GM19025 (cell line): Measurements from ENCODE around the gene HS3ST6.
"Not testable (repeated sequence)": the region's sequence is repeated elsewhere in the genome, so short reads cannot be mapped to it uniquely, and the experiment has no call there.

ENCODE experiments used
- ATAC-seq: cut with Tn5 transposase; IDR thresholded peaks from one replicate; pipeline ENCODE4 v1.9.1; 2021; ENCODE audit warnings: mild to moderate bottlenecking, low read depth, moderate library complexity; ENCODE audit not compliant: unreplicated experiment

Gene HS3ST6

DNA sequence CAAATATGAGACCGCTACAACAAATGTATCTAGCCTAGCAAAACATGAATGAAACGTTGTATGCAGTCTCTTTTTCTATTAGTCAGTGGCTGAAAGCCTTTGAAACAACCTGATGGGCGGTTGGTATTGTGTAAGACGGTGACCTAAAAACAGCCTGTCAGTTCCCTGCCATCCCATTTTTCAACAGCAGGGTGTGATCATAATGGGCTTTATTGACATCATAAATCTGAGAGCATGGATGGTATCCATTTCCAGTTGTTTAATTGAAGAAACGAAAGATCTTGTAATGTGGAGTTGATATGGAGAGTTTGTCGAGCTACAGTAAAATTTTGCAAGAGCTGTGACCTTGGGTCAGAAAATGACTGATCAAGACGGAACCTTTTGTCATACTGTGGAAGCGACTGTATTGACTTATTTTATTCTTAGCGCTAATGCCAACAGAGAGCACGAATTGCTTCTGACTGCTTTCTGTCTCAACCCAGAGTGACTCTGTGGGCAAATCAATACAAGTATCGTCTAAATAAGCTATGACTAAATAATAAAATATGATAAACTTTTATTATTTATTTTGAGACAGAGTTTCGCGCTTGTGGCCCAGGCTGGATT, 34.0 kb downstream of the HS3ST6 start:
- no peak for ATAC-seq

DNA sequence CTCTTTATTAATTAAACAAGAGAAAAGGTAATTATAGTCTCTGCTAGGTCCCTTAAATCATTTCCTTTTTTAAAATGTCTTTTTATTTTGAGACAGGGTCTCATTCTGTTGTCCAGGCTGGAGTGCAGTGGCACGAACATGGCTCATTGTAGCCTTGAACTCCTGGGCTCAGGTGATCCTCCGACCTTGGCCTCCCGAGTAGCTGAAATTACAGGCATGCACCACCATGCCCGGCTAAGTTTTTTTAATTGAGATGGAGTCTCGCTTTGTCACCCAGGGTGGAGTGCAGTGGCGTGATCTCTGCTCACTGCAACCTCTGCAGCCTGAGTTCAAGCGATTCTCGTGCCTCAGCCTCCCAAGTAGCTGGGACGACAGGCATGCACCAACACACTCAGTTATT, 37.0 kb downstream of the HS3ST6 start:
- ATAC-seq = not testable (repeated sequence)

DNA sequence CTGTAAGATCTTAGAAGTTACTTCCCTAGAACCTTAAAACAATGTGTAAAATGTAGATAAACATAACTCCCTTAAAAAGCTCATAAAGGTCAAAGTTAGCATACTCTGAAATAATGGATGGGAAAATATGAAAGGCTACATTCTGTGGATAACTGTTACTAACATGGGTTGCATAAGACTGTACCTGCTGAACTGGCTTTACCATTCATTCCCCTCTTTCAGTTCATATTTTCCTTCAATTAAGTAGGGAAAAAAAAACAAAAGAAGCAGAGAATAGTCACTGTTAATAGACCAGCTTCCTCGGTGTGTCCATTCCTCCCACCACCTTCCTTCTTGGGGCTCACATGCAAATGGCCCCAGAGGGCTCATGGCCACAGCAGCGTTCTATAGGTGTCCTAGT, 38.7 kb downstream of the HS3ST6 start:
- no peak for ATAC-seq

DNA sequence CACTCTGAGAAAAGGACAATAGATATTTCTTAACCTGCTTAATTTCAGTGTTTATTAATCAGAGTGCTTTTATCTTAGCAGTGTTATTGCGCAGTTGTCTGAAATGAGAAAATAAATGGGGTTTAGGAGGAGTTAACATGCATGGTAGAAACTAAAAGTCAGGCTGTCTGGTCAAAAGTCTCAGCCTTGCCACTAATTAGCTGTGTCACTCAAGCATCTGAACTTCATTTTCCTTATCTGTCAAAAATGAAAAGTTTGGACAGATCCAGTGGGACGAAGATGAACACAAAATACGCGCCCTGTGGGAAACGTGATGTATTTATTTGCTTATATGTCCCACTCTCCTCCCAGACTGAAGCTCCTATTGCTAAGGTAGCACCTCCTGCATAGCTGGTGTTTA, 40.0 kb downstream of the HS3ST6 start:
- ATAC-seq = no peak

DNA sequence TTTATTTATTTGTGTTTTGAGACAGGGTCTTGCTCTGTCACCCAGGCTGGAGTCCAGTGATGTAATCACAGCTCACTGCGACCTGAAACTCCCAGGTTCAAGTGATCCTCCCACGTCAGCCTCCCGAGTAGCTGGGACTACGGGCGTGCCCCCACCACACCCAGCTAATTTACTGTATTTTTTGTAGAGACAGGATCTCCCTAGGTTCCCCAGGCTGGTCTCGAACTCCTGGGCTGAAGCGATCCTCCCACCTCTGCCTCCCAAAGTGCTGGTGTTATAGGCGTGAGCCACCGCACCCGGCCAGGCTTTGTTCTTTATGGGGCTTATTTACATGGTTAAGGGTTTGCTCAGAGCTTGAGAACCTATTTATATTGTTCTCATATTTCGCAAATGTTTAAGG, 40.4 kb downstream of the HS3ST6 start:
- ATAC-seq = no peak

DNA sequence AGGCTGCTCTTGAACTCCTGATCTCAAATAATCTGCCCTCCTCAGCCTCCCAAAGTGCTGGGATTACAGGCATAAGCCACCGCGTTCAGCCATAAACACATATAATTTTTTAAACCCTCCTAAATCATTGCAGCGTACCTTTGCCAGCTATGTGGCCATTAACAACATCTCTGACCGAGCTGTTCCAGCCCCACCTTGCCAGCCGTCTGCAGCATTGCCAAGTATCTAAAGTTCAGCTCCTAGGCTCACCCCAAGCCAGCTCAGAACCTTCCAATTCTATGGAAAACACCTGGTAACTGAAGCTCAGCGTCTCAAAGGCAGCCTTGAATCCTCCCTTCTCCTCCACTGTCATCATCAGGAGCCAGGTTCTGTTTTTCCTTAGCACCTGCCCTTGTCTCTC, 41.1 kb downstream of the HS3ST6 start:
- ATAC-seq = no peak

DNA sequence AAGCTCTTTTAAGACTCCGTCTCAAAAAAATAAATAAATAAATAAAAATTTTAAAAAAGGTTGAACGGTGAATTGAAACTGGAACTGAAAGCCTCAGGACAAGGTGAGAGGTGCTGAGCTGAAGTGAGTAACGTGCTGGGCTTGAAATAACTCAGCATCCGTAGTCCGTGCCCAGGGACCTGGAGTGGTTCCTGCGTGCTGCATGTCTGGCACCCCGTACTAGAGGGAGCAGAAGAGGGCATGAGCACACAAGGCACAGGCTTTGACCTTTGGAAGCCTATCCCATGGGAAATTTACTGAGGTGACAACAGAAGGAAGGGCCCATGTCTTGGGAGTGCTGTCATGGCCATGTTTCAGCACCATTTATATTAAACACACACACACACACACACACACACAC, 41.7 kb downstream of the HS3ST6 start:
- no peak for ATAC-seq

DNA sequence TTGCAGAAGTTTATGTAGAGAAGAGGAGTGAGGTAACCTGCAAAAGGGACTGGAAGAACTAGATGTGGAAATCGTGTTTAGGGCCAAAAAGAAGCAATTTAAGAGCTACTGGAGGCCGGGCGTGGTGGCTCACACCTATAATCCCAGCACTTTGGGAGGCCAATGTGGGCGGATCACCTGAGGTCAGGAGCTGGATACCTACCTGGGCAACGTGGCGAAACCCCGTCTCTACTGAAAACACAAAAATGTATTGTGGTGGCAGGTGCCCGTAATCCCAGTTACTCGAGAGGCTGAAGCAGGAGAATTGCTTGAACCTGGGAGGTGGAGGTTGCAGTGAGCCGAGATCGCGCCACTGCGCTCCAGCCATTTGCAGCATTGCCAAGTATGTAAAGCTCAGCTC, 42.1 kb downstream of the HS3ST6 start:
- ATAC-seq = not testable (repeated sequence)

DNA sequence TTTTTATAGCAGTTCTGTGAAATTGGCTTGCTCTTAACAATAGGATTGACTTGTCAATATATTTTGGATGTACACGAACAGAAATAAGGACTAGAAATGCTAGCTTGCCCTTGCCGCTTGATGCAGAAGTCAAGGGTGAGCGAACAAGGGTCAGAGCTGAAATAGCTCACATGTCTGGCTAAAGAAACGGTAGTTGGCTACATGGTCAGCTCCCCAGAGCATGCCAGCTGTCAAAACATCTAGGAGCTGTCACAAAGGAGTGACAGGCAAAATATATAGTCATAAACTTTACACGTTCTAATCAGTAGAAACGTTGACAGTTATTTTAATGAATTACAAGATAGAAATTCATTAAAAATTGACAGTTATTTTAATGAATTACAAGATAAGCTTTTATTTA, 43.4 kb downstream of the HS3ST6 start:
- ATAC-seq = no peak

DNA sequence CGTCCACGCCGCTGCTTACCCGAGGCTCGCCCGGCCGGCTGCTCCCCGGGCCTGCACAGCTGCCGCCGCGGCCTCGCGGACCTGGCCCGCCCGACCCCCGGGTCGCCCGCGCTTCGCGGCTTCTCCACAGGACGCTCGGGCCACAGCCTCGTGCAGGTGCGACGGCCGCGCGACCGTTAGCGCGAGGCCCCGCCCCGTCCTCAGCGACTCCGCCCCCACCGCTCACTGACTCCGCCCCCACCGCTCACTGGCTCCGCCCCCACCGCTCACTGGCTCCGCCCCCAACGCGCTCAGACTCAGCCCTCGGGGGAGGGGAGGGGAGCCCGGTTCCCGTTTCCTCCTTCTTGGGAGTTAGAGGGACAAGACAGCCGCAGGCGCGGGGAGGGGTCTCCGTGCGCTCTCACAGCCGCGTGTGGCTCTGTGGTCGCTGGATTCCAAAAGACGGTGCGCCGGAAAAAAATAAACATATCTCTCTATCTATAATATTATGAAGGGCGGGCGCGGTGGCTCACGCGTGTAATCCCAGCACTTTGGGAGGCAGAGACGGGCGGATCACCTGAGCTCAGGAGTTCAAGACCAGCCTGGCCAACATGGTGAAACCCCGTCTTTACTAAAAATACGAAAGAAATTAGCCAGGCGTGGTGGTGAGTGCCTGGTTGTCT, 46.1 kb downstream of the HS3ST6 start, which contains the start of gene MEIOB:
Gene MEIOB (minus strand): TSS at position 191 of the 662 bp plus-strand sequence. CDS start 3,989 bp downstream, outside the sequence.
- no peak for ATAC-seq

DNA sequence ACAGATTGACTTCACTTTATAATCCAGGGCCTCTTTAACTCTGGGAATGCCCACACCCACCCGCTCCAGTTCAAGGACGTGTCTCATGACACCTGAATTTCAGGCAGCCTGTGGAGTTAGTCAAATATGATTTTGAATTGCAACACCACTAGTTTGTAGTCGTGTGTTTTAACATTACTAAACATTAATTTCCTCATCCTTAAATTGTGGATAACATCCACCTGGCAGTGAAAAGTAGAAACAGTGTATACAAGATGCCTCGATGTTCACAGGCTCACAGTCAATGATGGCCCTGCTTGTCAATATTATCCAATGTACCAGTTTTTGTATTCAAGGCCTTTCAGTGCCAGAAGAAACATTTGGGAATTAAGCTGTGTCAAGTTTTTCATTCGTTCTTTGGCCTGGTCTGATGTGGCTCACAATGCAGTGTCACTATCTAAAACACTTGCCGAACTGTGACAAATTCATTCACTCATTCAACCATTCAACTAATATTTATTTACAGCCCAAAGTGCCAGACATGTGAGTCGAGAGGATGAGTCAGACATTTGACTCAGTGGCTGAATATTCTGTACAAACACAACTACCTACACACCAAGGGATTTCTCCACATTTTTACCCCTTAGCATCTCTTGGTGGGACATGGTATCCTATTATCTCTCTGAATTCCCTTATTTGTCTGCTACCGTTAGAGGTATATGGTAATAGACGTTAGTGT, 47.7 kb downstream of the HS3ST6 start:
- no peak for ATAC-seq

DNA sequence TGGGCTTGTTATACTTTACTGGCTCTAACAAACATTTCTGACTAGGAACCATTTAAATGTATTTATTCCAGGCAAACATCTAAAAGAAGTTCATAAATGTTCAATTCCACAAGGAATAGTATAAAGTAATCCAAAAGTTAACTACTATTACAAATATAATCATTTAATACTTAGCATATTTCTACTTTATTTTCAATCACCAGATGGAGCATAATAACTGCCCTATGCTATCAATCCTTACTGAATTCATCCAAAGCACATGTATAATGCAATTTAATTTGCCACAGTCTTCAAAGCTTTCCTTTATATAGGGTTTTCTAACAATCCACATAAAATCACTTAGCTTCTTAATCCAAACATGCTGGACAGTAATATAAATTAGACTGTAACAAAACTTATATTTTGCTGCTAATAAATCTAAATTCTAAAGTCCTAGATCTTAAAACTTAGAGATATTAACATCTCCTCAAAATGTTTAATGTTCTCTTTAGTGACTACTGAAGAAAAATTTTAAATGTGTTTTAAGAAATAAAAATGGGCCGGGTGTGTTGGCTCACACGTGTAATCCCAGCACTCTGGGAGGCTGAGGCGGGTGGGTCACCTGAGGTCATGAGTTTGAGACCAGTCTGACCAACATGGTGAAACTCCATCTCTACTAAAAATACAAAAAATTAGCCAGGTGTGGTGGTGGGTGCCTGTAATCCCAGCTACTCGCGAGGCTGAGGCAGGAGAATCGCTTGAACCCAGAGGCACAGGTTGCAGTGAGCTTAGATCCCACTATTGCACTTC, 52.1 kb downstream of the HS3ST6 start:
- ATAC-seq = no peak

DNA sequence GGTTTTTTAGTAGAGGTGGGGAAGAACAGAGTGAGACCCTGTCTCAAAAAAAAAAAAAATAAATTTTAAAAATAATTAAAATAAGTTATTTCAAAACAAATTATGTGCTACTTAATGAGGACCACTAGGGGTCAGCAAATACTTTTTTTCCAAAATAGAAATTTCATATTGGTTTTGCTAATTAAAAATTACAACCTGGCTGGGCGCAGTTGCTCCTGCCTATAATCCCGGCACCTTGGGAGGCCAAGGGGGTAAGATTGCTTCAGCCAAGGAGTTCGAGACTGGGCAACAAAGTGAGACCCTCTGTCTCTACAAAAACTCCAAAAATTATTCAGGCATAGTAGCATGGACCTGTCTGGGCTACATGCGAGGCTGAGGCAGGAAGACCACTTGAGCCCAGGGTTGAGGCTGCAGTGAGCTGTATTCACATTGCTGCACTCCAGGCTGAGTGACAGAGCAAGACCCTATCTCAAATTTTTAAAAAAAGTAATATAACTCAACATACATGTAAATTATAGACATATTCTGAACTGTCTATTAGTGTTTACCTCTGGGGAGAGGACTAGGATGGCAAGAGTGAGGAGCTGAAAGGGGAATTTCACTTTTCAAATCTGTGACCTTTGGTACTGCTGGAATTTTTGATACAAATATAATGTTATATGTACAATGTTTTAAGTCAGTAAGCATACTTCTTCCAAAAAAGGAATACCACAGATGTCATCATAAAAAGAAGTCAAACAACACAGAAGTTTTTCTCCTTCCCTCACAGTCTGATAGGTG, 54.3 kb downstream of the HS3ST6 start:
- no peak for ATAC-seq

DNA sequence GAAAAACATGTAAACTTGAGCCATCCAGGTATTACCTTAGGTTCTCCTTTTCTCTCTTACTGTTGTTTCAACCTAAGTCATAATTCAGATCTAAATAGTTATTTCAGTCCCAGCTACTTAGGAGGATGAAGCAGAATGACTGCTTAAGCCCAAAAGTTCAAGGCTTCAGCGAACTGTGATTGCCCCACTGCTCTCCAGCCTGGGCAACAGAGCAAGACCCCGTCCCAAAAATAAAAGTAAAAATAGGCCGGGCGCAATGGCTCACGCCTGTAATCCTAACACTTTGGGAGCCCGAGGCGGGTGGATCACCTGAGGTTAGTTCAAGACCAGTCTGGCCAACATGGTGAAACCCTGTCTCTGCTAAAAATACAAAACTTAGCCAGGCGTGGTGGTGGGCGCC, 55.8 kb downstream of the HS3ST6 start:
- no peak for ATAC-seq

DNA sequence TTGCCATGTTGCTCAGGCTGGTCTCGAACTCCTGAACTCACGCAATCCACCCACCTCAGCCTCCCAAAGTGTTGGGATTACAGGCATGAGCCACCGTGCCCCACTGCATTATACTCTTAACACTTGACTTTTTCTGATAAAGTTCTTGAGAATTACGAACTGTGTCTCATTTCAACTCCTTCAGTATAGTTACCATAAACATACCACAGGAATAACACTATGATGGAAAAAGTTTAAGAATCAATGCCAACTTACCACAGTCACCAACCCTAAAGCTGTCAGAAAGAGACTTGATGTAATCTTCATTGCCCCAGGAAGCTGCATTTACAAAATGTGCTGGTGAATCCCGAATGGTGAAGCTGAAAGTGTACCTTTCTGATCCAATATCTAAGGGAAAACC, 56.5 kb downstream of the HS3ST6 start:
- no peak for ATAC-seq
